HG03558 (cell line): ENCODE results near the gene ZC3HAV1.
"Not testable (repeated sequence)": the region's sequence is repeated elsewhere in the genome, so short reads cannot be mapped to it uniquely, and the experiment has no call there.

ENCODE experiments used
- ATAC-seq: cut with Tn5 transposase; IDR thresholded peaks from one replicate; pipeline ENCODE4 v1.9.1; 2021; ENCODE audit warnings: moderate number of reproducible peaks; ENCODE audit not compliant: unreplicated experiment; ENCODE audit errors: extremely low read depth

ZC3HAV1 gene

GRCh38 chr7:139091677-139091996, 17.9 kb downstream of the ZC3HAV1 start:
- ATAC-seq: no peak

- ATAC-seq: no peak
These were observed 20.4 kb downstream of the ZC3HAV1 start for GRCh38 chr7:139089118-139089517.

- ATAC-seq: no peak
These were observed 21.3 kb downstream of the ZC3HAV1 start for GRCh38 chr7:139088268-139088667.

- no peak for ATAC-seq
These were observed 22.3 kb downstream of the ZC3HAV1 start for GRCh38 chr7:139087212-139087611.

- ATAC-seq: no peak
These were observed 23.1 kb downstream of the ZC3HAV1 start for GRCh38 chr7:139086454-139086853.

- no peak for ATAC-seq
These were observed 24.8 kb downstream of the ZC3HAV1 start for GRCh38 chr7:139084709-139085108.

- no peak for ATAC-seq
These were observed 27.9 kb downstream of the ZC3HAV1 start for GRCh38 chr7:139081584-139081983.

- ATAC-seq: no peak
These were observed 28.6 kb downstream of the ZC3HAV1 start for GRCh38 chr7:139080905-139081304.

GRCh38 chr7:139079861-139080260, 29.7 kb downstream of the ZC3HAV1 start:
- ATAC-seq: no peak

GRCh38 chr7:139078911-139079310, 30.6 kb downstream of the ZC3HAV1 start:
- no peak for ATAC-seq

GRCh38 chr7:139078399-139078798, 31.1 kb downstream of the ZC3HAV1 start:
- ATAC-seq: no peak

GRCh38 chr7:139077706-139078105, 31.8 kb downstream of the ZC3HAV1 start:
- not testable (repeated sequence) for ATAC-seq

GRCh38 chr7:139075871-139076686, 33.4 kb downstream of the ZC3HAV1 start:
- ATAC-seq: no peak

GRCh38 chr7:139075031-139075652, 34.4 kb downstream of the ZC3HAV1 start:
- peak; percentile 54 for ATAC-seq

GRCh38 chr7:139072796-139073195, 36.7 kb downstream of the ZC3HAV1 start:
- ATAC-seq: no peak

- no peak for ATAC-seq
These were observed 37.8 kb downstream of the ZC3HAV1 start for GRCh38 chr7:139071680-139072079.

GRCh38 chr7:139068544-139069399, 40.7 kb downstream of the ZC3HAV1 start:
- no peak for ATAC-seq

- no peak for ATAC-seq
These were observed 43.2 kb downstream of the ZC3HAV1 start for GRCh38 chr7:139066315-139066714.

GRCh38 chr7:139065323-139065722, 44.2 kb downstream of the ZC3HAV1 start:
- ATAC-seq: no peak

GRCh38 chr7:139061416-139061815, 48.1 kb downstream of the ZC3HAV1 start:
- ATAC-seq: no peak

GRCh38 chr7:139060695-139061237, 48.8 kb downstream of the ZC3HAV1 start:
- no peak for ATAC-seq
